ENCODE measurements around the gene WSCD2. TPM values are rescaled to one million over a fixed set of nuclear protein-coding genes. Genes with fewer than 3 reads are reported as not detected.

Gene WSCD2
- total RNA-seq, 4 donors from 2014 or later, result 0.13 to 4.6 (median 0.29) TPM

- 80% methylated on average over 2 of the region's 2 CpGs for WGBS
- no peak for TF ChIP-seq EP300 (IDR thresholded peaks at IDR 0.05)
- TF ChIP-seq CTCF (IDR thresholded peaks at IDR 0.05), result no peak
- TF ChIP-seq POLR2AphosphoS5 (IDR thresholded peaks at IDR 0.05), result no peak
- no peak for TF ChIP-seq POLR2A (IDR thresholded peaks at IDR 0.05)
- DNase-seq (ENCODE audit: low spot score in 2 of 2), result no peak
- Histone ChIP-seq H3K27me3 (peaks cover 16% of the 10 kb centered on the region), H3K36me3 (no peaks in the 10 kb centered on the region), H3K9me3 (no peaks in the 10 kb centered on the region), H3K4me1 (peaks cover 4% of the 10 kb centered on the region), H3K27ac (no peak overlapping the region), H3K4me3 (no peak overlapping the region)
These were observed 7.2 kb upstream of the WSCD2 start for GRCh38 chr12:108121728-108122471.

- Histone ChIP-seq H3K4me3 (no peak overlapping the region), H3K36me3 (no peaks in the 10 kb centered on the region), H3K27me3 (peaks cover 24% of the 10 kb centered on the region), H3K27ac (no peak overlapping the region), H3K4me1 (peaks cover 4% of the 10 kb centered on the region), H3K9me3 (no peaks in the 10 kb centered on the region)
- WGBS, result 91% methylated on average over 2 of the region's 2 CpGs
- DNase-seq (ENCODE audit: low spot score in 2 of 2), result no peak
- TF ChIP-seq POLR2A (IDR thresholded peaks at IDR 0.05), result no peak
- no peak for TF ChIP-seq POLR2AphosphoS5 (IDR thresholded peaks at IDR 0.05)
- no peak for TF ChIP-seq EP300 (IDR thresholded peaks at IDR 0.05)
- TF ChIP-seq CTCF (IDR thresholded peaks at IDR 0.05), result no peak
These were observed 6.4 kb upstream of the WSCD2 start for GRCh38 chr12:108122644-108123043.

- 65% methylated on average over 6 of the region's 6 CpGs for WGBS
- TF ChIP-seq POLR2A (IDR thresholded peaks at IDR 0.05) (no peak), EP300 (IDR thresholded peaks at IDR 0.05) (no peak), CTCF (IDR thresholded peaks at IDR 0.05) (no peak), POLR2AphosphoS5 (IDR thresholded peaks at IDR 0.05) (no peak)
These were observed 5.7 kb upstream of the WSCD2 start for GRCh38 chr12:108123402-108123801.

GRCh38 chr12:108125073-108125472 is 4.0 kb upstream of the WSCD2 start:
- H3K9me3 ChIP-seq, result no peaks in the 10 kb centered on the region
- no peaks in the 10 kb centered on the region for H3K36me3 ChIP-seq
- H3K27ac ChIP-seq, result no peak overlapping the region
- no peak for TF ChIP-seq EP300 (IDR thresholded peaks at IDR 0.05)
- TF ChIP-seq POLR2A (IDR thresholded peaks at IDR 0.05), result no peak
- no peak for TF ChIP-seq CTCF (IDR thresholded peaks at IDR 0.05)
- TF ChIP-seq POLR2AphosphoS5 (IDR thresholded peaks at IDR 0.05), result no peak
- H3K4me1 ChIP-seq, result peaks cover 16% of the 10 kb centered on the region
- H3K4me3 ChIP-seq, result no peak overlapping the region
- no peak for DNase-seq (ENCODE audit: low spot score in 2 of 2)
- peaks cover 46% of the 10 kb centered on the region for H3K27me3 ChIP-seq
- 66% methylated on average over 4 of the region's 4 CpGs for WGBS

More at GRCh38 chr12:108123402-108123801, 5.7 kb upstream of the WSCD2 start:
- H3K4me1 ChIP-seq, result peaks cover 4% of the 10 kb centered on the region
- DNase-seq (ENCODE audit: low spot score in 2 of 2), result no peak
- no peak overlapping the region for H3K27ac ChIP-seq
- no peaks in the 10 kb centered on the region for H3K9me3 ChIP-seq
- peaks cover 30% of the 10 kb centered on the region for H3K27me3 ChIP-seq
- H3K36me3 ChIP-seq, result no peaks in the 10 kb centered on the region
- H3K4me3 ChIP-seq, result no peak overlapping the region

- H3K27ac ChIP-seq, result no peak overlapping the region
- 90% methylated on average over 1 of the region's 1 CpG for WGBS
- H3K36me3 ChIP-seq, result no peaks in the 10 kb centered on the region
- TF ChIP-seq EP300 (IDR thresholded peaks at IDR 0.05), result no peak
- TF ChIP-seq POLR2AphosphoS5 (IDR thresholded peaks at IDR 0.05), result no peak
- TF ChIP-seq CTCF (IDR thresholded peaks at IDR 0.05), result no peak
- TF ChIP-seq POLR2A (IDR thresholded peaks at IDR 0.05), result no peak
- DNase-seq (ENCODE audit: low spot score in 2 of 2), result no peak
- H3K4me1 ChIP-seq, result peaks cover 17% of the 10 kb centered on the region
- peaks cover 58% of the 10 kb centered on the region for H3K27me3 ChIP-seq
- no peak overlapping the region for H3K4me3 ChIP-seq
- no peaks in the 10 kb centered on the region for H3K9me3 ChIP-seq
These were observed 2.9 kb upstream of the WSCD2 start for GRCh38 chr12:108126212-108126611.
